HG02885 (cell line): ENCODE data around the gene CKS1B.

ENCODE experiments used
- ATAC-seq: cut with Tn5 transposase; IDR thresholded peaks from one replicate; pipeline ENCODE4 v1.9.1; 2021; ENCODE audit warnings: mild to moderate bottlenecking; ENCODE audit not compliant: unreplicated experiment, poor library complexity

CKS1B gene

DNA sequence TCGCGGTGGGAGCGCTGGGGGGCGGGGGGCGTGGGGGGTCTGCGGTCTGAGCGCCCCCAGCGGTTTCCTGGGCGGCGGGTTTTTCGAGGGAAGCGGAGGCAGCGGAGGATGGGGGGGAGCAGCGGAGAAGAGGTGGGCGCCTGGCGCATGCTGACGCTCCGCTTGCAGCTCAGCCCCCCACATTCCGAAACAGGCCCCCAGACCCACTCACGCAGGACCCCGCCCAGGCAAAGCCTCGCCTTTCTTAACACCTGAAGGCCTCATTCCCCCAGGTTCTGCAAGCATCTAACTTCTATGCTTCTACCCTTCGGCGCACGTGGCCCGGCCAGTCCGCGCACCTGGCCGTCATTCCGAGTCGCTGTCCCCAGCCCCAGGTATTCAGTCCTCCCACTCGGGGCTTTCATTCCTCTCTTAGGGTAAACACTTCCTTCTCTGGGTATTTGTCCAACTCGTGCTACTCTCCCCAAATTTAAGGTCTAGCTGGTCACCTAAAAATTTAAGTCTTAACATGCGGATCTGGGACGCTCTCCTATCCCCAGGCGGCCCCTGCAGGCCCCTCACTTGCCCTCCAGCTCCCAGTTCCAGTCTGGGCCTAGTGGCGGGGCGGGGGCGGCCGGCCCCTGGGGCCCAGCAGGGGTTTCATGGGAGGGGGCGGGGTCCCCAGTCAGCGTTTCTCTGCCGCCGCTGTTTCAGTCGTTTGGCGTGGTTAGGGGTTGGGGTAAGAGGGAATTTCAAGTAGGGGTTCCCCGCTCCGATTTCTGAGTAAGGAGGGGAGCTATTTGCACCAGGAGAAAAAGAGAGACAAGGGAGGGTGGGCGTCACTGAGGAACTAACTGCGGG, 25.3 kb downstream of the CKS1B start:
- no peak for ATAC-seq

DNA sequence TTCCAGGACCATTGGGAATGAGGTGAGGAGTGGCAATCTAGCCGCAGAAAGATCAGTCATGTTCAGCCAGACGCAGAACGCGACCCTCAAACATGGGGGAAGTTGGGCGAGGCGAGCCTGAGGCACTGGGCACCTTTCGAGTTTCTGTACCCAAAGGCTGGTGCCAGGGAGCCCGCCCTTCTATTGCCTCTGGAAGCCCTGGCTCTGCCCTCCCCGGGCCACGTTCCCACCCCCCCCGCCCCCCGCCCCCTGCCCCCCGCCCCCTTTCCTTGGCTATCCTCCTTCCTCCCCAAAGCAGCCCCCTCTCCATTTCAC, 25.9 kb downstream of the CKS1B start:
- ATAC-seq: no peak

DNA sequence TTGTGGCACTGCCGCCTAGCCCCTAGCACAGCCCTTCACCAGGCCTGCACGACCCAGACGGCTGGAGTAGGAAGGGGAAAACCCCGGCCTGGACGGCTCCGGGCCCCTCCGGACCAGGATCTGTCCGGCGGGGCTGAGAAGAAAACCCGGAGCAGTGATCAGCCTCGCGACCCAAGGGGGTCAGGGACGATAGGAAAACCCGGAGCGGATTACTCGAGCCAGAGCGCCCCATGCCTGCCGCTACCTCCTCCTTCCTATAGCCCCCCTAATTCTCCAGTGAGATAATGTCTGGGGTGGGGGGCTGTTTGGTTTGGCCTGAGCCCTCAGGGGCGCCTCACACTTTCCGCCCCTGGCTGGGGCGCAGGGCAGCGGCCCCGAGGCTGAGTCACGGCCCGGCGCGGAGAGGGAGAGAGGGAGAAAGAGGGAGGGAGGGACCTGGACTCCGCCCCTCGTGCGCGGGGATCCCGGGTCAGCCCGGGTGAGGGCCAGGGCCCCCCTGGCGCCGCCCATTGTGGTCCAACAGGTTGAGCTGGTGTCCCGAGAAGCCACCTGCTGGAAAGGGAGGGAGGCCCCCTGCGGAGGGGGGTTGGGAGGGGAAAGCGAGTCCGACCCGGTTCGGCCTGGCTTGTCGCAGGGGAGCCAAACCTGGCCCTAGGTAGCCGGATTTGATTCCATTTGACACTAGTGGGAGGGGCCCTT, 26.4 kb downstream of the CKS1B start:
- peak; percentile 53 for ATAC-seq

DNA sequence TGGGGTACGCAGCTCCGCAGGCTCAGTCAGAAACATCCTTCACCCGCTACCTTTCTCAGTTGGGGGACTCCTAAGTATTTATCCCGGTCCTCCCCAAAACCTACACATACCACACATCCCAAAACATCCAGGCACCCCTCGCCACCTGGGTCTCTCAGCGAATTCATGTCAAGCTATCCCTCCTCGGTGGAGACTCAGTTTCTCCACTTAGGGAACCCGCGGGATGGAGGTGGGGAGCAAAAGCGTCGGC, 26.9 kb downstream of the CKS1B start:
- ATAC-seq: no peak

DNA sequence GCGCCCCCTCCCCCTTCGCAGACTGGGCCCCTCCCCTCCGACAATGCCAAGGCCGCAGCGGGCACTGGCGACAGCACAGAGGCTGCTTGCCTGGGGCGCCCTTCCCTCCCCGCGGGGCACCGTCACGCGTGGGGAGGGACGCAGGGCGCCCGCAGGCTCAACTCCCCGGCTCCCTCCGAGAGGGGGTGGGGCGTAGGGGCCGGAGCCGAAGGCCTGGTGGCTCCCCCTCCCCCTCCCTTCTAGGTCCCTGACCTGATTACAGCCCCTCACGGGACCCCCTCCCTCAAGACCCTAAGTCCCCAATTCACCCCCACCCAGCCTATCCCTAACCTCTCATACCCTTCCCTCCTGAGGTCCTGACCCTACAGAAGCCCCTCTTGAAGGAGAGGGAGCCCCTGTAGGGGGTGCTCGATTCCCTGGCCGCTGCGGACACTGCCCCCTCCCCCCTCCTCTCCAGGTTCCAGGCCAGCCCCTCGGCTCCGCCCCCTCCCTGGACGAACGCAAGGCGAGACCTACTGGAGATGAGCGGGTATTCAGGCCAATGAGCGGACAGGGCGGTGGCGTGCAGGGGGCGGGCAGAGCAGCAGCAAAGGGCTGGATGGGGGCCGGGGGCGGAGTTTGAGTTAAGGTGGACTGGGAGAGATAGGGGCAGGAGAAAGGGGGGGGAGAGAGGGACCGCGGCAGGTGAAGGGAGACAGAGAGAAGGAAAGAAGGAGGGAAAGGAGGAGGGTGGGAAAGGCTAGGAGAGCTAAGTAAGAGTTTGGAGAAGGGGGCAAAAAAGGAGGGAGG, 27.4 kb downstream of the CKS1B start:
- peak; percentile 70 for ATAC-seq

DNA sequence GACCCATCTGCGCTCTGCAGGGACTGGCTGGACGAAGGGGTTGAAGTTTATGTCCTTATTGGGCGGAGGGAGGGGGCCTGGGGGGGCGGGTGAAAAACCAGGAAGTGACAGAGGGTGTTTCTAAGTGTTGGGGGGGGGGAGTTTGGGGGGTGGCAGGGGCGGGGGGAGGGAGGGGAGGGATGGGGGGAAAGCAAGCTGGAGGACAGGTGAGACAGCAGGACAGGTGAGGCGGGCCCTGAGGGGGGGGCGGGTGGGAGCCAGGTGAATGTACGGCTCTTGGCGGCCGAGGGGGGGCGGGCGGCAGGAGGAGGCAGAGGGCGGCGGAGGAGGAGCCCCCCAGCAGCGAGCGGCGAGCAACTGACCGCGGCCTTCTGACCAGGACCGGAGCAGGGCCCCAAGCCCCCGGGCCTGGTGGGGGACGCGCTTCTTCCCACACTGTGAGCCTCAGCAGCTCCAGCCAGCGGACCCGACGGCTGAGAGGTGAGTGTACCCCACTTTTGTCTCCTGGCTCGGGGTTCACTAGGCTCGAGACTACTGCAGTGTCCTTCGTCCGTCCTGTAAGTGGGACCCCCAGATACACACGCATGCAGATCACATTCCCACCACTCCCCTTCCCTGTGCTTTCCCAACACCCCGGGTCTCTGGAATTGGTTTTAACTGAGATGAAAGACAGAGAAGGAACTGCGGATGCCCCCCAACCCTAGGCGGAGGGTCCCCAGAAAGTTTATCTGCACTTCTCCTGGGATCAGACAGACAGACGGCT, 28.2 kb downstream of the CKS1B start, which contains the start of gene ZBTB7B:
Gene ZBTB7B (plus strand): TSS at position 339 of the 763 bp plus-strand sequence. CDS start 11,859 bp downstream, outside the sequence.
- ATAC-seq: peak; percentile 4

DNA sequence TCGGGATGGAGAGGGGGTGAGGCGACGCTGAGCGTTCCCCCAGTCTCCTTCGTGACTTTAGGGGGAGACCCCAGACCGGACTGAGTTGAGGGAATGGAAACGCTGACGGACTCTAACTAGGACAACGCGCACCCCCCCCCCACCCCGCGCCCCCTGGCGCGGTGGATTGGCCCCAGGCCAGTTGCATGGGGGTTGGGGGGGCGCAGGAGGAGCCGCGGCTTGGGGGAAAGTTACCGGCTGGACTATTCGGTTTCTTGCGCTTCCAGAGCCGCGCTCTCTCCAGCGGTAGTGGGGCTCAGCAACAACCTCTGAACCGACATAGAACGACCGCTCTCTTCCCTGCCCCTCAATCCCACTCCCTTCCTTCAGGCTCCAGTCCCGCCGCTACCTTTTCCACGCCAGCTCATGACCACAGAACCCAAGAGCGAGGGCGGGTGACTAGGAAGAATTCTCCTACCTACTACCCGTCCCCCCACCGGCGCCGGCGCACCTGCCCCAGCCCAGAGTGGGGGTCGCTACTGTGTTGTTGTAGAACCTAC, 28.8 kb downstream of the CKS1B start:
- ATAC-seq: no peak

DNA sequence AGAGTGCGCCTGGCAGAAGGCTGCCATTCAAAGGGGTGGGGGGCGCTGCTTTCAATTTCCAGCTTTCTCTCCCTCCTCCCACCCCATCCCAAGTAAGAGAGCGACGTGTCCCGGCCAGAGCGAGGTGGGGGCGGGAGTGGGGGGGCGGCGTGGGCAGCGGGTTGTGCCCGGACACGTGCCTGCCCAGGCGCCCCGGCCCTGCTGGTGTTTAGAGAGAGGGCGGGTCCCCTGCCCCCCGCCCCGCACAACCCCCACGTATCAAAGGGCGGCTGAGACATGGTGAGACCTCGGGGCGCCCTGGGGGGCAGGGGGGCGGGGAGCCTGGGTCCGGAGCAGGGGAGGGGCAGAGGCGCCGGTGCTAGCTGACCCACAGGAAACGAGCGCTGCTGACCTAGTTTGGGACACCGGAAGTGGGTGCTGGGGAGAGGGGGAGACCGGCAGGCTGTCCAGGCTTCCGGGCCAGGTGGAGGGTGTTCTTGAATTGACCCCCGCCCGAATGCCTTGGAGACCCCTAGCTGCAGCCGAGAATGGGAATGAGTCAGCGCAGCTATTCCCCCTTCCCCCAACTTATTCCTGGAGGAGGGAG, 29.4 kb downstream of the CKS1B start:
- no peak for ATAC-seq

DNA sequence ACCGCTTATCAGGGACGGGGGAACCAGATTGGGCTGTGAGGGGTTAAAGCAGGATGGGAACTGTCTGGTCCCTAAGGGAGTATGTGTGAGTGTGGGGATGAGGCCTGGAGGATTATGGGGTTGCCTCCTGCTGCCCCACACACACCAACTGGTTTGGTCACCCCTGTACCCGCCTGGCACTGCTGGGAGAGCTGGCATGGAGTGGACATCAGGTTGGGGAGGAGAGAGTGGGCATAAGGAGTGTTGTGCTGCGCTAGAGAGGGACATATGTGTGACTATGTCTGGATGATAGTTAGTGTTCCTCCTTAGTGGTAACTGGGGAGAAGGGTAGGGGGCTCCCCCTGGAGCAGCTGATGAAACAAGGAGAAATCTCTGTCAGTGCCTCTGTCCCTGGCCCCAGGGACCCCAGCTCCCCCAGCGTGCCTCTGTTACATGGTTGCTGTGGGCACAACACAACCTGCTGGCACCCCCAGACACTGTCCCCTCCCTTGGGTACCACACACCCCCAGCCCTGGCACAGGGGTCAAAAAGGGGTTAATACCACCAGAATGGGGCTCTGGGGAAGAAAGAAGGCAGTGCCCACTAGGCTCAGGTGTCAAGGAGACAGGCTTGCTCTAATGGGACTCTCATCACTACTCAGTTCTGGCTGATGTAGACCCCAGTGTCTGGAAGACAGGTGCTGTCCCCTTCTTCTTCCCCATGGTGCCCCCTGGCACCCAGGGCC, 30.0 kb downstream of the CKS1B start:
- ATAC-seq: no peak

DNA sequence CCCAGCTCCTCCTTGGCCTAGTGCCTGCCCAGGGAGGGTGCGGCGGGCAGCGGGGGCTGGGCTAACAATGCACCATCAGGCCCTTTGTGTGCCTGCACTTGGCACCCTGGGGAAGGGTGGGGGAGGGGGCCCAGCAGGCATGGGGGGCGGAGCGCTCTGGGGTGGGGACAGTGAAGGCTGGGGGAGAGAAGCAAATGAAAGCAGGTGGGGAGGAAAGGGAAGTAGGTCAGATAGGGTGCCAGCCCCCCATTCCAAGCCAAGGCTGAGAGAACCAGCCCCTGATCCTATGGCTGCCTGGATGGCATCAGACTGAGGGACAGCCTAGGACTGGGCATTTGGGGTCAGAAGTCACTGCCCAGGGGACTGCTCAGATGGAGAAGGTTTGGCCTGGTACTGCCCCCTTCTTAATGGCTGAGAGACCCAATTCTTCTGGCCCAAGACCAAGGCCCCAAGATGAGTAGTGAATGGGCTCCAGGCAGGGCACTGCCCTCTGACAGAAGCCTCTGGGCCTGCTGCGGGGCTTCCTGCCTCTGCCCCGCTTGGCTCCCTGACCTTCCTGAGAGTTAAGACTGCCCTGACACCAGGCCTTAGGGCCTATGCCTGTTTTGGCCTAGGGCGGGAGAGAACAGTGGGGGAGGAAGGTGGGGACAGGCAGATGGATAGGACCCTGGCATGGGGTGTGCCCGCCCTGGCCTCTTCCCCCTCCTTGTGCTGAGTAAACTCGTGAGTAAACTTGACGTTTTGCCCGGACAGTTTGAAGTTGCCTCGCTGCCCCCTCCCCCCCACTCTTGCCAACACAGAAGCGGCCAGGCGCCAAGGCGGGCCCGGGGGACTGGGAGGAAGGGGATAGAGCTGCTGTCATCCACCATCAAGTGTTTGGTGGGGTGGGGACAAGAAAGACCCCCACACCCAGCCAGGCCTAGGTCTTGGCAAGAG, 30.9 kb downstream of the CKS1B start:
- no peak for ATAC-seq

DNA sequence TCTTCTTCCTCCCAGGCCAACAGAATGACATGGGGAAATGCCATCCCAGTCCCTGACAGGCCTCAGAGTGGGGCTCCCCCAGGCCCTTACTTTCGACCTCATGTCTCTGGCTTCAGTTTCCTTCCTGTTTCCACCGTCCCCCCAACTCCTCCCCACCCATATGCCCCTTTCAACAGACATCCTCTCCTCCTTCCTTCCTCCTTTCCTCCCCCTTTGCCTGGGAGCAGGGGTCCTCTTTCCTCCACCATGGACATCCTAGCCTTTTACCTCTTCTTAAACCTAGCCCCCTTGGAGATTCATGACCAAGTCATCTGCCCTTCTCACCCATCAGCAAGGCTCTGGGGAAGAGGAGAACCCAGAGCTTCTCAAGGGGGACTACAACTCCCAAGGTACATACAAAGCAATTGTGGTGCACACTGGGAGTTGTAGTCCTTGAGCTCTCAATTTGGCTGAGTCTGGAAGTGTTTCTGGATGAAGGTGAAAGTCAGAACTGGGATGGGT, 32.2 kb downstream of the CKS1B start:
- no peak for ATAC-seq

DNA sequence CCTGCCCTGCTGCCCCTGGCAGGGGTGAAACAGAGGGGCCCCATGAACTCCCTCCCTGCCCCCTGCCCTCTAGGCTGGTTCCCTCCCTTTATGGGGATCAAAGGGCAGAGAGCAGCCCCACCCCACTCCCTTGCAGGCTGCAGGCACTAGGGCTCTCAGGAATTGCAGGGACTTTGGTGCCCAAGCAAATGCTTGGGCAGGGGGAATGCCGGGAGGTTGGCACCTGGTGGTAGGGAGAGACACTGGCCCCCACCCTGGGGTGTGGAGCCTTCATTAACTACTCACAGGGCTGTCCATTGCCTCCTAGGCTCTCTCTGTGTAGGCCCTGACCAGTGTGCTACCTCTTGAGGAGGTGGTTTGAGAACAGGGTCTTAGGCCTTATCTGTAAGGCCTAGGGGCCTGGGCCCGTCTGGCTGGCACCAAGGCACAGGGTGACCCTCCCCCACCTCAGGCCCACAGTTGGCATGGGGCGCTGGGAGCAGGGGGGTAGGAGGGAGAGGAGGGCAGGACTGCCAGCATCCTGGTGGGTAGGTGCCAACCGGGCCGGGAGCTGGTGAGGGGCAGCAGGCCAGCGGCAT, 32.9 kb downstream of the CKS1B start:
- no peak for ATAC-seq

DNA sequence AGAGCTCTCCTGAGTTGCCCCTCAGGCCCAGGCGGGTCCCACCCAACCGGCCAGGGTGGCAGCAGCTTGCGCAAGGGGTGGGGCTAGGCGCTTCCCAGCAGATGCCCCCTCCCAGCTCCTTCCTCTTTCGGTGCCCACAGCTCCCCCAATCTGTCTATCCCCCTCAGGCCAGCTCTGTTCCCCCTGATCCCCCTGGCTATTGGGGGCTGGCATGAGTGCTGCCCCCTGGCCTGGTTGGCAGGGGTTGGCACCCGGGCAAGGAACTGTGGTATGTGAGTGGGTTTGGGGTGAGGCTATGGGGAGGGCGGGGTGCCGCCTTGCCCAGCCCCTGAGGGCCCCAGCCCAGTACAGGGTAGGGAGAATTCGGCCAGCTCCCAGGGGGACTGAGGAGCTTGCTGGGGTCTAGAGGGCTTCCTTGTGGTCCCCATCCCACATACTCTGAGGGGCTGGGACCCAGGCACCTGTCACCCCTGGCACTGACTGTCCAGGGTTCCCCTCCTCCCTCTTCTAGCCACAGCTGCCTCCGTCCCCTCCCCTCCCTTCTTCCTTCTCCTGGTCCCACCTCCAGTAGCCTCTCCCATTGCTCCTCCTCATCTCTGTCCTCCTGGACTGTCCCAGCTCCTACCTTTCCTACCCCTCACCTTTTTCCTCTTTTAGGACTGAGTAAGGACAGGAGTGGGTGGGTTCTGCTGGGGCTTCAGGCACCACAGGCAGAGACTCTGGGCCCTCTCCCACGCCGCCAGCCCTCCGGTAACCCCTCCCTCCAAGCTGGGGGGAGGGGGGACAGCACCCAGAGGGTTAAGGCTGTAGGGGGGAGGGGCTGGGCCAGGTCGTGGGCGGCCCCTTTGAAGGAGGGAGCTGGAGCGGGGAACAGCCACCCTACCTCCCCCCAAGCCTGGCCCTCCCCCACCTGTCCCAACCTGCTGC, 33.8 kb downstream of the CKS1B start:
- no peak for ATAC-seq

DNA sequence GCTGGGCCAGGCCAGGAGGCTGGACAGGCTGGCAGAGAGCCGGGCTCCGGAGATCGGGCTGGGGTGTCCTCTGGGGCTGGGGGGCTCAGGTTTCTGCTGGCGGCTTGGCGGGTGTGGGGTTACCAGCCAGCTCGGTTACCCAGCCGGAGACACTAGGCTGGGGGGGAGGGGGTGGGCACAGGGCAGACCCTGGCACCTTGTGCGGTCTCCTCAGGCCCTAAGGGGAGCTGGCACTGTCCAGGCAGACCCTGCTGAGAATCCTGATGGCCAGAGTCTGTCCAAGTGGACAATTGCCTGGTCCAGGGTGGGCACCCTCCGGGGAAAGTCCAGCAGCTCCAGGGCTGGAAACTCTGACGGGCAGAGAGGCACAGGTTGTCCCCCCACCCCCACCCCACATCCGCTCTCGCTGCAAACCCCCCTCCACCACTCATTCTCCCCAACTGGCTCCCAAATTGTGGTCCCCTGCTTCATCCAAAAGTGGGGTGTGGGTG, 34.8 kb downstream of the CKS1B start:
- no peak for ATAC-seq

DNA sequence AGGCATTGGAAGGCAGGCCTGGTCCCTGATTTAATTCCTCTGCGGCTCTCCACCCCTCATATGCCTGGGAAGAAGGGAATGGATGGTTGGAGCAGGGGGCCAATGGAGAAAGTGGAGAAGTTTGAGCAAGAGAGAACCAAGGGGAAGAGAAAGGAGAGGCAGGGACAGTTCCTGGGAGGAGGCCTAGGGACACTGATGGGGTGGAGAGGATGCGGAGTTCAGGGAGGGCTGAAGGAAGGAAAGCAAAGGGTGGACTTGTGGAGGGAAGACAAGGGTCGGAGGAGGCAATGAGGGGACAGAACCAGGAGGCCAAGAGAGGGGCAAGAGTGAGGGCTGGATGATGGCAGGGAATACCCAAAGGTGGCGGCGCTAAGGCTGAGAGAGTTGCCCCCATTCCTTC, 35.3 kb downstream of the CKS1B start:
- no peak for ATAC-seq

DNA sequence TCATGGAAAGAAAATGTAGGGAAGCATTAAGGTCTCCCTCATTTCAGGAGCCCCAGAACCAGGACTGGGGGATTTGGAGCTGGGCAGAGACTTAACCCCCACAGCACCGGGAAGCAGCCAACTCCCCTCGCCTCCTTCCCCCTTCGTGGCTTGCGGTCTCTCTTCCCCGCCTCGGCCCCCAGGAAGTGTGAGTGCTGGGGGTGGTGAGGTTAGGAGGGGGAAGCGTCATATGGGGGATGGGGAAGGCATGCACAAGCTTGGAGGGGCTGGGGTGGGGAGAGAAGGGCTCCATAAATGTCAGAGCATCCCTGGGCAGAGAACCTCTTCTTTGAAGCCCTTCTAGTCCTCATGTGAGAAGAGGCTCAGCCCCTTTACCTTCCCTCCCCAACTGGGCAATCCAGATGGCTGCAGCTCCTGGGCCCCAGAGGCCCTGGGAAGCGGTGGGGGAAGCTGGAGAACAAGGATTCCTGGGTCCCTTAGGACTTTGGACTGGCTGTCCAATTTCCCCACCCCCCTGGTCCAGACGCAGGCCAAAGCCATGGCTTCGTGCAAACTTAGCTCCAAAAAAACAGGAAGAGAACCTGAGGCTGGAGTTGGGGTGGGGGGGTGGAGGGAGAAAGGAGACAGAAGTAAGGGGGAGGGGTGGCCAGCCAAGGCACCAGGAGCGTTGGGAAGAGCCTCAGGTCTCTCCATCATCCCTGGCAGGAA, 35.9 kb downstream of the CKS1B start:
- no peak for ATAC-seq
